ENCODE data around the gene SPEG.

DNA sequence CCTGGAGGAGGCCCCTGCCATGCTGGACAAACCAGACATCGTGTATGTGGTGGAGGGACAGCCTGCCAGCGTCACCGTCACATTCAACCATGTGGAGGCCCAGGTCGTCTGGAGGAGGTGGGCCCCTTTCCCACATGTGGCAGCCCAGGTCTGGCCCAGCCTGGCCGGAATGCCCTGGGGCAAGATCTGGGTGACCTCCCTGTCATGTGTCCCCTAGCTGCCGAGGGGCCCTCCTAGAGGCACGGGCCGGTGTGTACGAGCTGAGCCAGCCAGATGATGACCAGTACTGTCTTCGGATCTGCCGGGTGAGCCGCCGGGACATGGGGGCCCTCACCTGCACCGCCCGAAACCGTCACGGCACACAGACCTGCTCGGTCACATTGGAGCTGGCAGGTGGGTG, 38.9 kb downstream of the SPEG start:
- TF ChIP-seq, protein P1, sequence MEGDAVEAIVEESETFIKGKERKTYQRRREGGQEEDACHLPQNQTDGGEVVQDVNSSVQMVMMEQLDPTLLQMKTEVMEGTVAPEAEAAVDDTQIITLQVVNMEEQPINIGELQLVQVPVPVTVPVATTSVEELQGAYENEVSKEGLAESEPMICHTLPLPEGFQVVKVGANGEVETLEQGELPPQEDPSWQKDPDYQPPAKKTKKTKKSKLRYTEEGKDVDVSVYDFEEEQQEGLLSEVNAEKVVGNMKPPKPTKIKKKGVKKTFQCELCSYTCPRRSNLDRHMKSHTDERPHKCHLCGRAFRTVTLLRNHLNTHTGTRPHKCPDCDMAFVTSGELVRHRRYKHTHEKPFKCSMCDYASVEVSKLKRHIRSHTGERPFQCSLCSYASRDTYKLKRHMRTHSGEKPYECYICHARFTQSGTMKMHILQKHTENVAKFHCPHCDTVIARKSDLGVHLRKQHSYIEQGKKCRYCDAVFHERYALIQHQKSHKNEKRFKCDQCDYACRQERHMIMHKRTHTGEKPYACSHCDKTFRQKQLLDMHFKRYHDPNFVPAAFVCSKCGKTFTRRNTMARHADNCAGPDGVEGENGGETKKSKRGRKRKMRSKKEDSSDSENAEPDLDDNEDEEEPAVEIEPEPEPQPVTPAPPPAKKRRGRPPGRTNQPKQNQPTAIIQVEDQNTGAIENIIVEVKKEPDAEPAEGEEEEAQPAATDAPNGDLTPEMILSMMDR (IDR thresholded peaks at IDR 0.05; ENCODE audit: insufficient read depth, low read depth, low read length), result no peak
- no peak for TF ChIP-seq EZH2 (IDR thresholded peaks at IDR 0.05; ENCODE audit: insufficient read depth, low read length)
